ENCODE measurements around the gene GRM1. TPM values are rescaled to one million over a fixed set of nuclear protein-coding genes. Genes with fewer than 3 reads are reported as not detected.
A peak's percentile ranks its signal among the peaks of the same experiment; 100 is the strongest.

GRM1 gene
- polyA plus RNA-seq, 1 experiment = 0.02 TPM

GRCh38 chr6:146041282-146041681 is 12.4 kb downstream of the GRM1 start:
- TF ChIP-seq CTCF (IDR thresholded peaks at IDR 0.05; ENCODE audit: insufficient read depth, low read depth, low read length) = peak; percentile 23; the same call in 1 of the 2 replicates
- no peak overlapping the region for H3K4me3 ChIP-seq (ENCODE audit: low read depth, low read length)
- ChIA-PET CTCF (no interaction called here), POLR2A (no interaction called here)
- no peaks in the 10 kb centered on the region for H3K27me3 ChIP-seq (ENCODE audit: control insufficient read depth, insufficient read depth, low read length)
- no peaks in the 10 kb centered on the region for H3K36me3 ChIP-seq (ENCODE audit: control insufficient read depth, insufficient read depth, low read length)
- DNase-seq (ENCODE audit: low read depth) = no peak

GRCh38 chr6:146047371-146047770 is 18.5 kb downstream of the GRM1 start:
- CTCF ChIA-PET = no interaction called here
- POLR2A ChIA-PET = no interaction called here
- H3K4me3 ChIP-seq (ENCODE audit: low read depth, low read length) = no peak overlapping the region
- TF ChIP-seq CTCF (IDR thresholded peaks at IDR 0.05; ENCODE audit: insufficient read depth, low read depth, low read length) = no peak
- no peaks in the 10 kb centered on the region for H3K36me3 ChIP-seq (ENCODE audit: control insufficient read depth, insufficient read depth, low read length)
- H3K27me3 ChIP-seq (ENCODE audit: control insufficient read depth, insufficient read depth, low read length) = no peaks in the 10 kb centered on the region
- no peak for DNase-seq (ENCODE audit: low read depth)

- Histone ChIP-seq H3K27me3 (ENCODE audit: control insufficient read depth, insufficient read depth, low read length) (no peaks in the 10 kb centered on the region), H3K4me3 (ENCODE audit: low read depth, low read length) (no peak overlapping the region), H3K36me3 (ENCODE audit: control insufficient read depth, insufficient read depth, low read length) (no peaks in the 10 kb centered on the region)
- TF ChIP-seq CTCF (IDR thresholded peaks at IDR 0.05; ENCODE audit: insufficient read depth, low read depth, low read length) = no peak
- no peak for DNase-seq (ENCODE audit: low read depth)
- ChIA-PET POLR2A (no interaction called here), CTCF (interaction anchor here (0.7 kb wide), 1 partner anchor 17 kb away, joined by 3 read pairs; no protein-coding TSS in a partner anchor)
Measured at GRCh38 chr6:146050168-146050567, 21.3 kb downstream of the GRM1 start.

GRCh38 chr6:146056506-146056905 is 27.6 kb downstream of the GRM1 start:
- Histone ChIP-seq H3K27me3 (ENCODE audit: control insufficient read depth, insufficient read depth, low read length) (no peaks in the 10 kb centered on the region), H3K36me3 (ENCODE audit: control insufficient read depth, insufficient read depth, low read length) (no peaks in the 10 kb centered on the region), H3K4me3 (ENCODE audit: low read depth, low read length) (no peak overlapping the region)
- ChIA-PET POLR2A (no interaction called here), CTCF (no interaction called here)
- no peak for DNase-seq (ENCODE audit: low read depth)
- no peak for TF ChIP-seq CTCF (IDR thresholded peaks at IDR 0.05; ENCODE audit: insufficient read depth, low read depth, low read length)

- POLR2A ChIA-PET = no interaction called here
Measured at GRCh38 chr6:146065690-146066089, 36.8 kb downstream of the GRM1 start.

More at GRCh38 chr6:146065690-146066089, 36.8 kb downstream of the GRM1 start:
- CTCF ChIA-PET = no interaction called here
- H3K4me3 ChIP-seq (ENCODE audit: low read depth, low read length) = no peak overlapping the region
- no peak for TF ChIP-seq CTCF (IDR thresholded peaks at IDR 0.05; ENCODE audit: insufficient read depth, low read depth, low read length)
- no peaks in the 10 kb centered on the region for H3K36me3 ChIP-seq (ENCODE audit: control insufficient read depth, insufficient read depth, low read length)
- DNase-seq (ENCODE audit: low read depth) = no peak
- no peaks in the 10 kb centered on the region for H3K27me3 ChIP-seq (ENCODE audit: control insufficient read depth, insufficient read depth, low read length)

Measured in BJ (cell line).